Eye (tissue), 1 donor: ENCODE data around the gene ABCA13.

Experiments
- DNase-seq: peaks from one replicate; pipeline ENCODE4 v3.0.0-alpha.2; 2015

ABCA13 gene

GRCh38 chr7:48244864-48245271, 73.6 kb downstream of the ABCA13 start:
- DNase-seq: no peak

GRCh38 chr7:48245751-48246472, 74.7 kb downstream of the ABCA13 start:
- DNase-seq: no peak

DNA sequence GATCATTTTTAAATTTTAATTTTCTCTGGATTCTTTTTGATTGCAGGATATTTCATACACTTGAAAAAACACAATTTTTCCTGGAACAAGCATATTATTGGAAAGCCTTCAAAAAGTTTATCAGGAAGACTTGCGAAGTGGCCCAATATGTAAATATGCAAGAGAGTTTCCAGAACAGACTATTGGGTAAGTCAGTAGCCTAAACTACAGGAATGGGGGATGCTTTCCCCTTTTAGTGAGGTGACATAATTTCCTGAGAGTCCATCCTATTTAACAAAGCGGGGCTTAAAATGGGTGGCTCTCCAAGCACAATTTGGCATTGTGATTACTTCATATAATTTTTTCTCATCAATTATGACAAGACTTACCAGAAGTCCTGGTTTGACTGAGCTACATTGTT, 77.9 kb downstream of the ABCA13 start:
- DNase-seq: no peak

- DNase-seq: no peak
Measured at GRCh38 chr7:48250441-48250951, 79.2 kb downstream of the ABCA13 start.

DNA sequence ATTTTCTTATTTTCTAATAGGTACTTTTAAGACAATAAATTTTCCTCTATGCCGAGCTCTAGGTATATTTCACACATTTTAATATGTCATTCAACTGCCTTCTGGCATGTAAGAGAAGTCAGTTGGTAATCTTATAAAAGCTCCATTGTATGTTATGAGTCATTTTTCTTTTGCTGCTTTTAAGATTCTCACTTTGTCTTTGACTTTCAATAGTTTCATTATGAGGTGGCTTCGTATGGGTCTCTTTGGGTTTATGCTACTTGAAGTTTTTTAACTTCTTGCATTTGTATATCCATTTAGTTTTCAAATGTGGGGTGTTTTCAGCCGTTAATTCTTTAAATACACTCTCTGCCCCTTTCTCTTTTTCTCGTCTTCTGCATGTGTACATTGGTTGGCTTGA, 80.5 kb downstream of the ABCA13 start:
- DNase-seq: no peak

DNA sequence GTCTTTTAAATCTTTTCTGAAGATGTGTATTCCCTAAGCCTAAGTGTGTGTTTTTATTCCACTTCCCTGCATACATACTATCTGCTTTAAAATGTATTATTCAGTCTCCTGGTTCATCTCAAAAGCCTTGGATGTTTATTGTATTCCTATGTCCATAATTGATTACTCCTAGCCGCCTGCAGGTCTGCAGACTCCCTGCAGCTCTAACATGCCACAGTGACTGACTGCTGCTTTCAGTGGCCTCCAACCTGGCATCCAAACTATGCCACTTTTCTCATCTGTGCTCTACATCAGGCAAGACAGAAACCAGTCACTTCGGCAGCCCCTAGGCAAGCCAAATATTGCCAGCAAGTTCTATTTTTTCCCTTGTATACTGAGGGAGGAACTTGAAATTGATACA, 81.7 kb downstream of the ABCA13 start:
- DNase-seq: no peak

GRCh38 chr7:48255046-48255445, 83.8 kb downstream of the ABCA13 start:
- no peak for DNase-seq

GRCh38 chr7:48259463-48260280, 88.4 kb downstream of the ABCA13 start:
- DNase-seq: no peak

DNA sequence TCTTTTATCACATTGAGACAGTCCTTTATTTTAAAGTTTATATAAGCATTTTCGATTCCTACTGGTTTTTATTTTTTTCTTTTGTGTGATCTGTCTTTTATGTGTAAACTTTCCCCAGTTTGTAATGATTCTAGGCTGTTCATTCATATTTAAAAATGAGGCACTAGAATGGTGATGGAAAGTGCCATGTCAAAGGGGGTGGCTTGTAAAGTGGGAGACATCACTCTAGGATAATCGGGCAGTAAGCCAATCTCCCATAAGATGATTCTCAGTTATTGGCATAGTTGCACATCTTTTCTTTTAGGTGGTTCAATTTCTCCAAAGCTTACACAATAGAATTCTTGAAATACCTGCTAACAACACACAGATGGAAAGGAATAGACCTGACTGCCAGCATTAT, 90.4 kb downstream of the ABCA13 start:
- no peak for DNase-seq

- DNase-seq: no peak
Measured at GRCh38 chr7:48262606-48263310, 91.5 kb downstream of the ABCA13 start.

DNA sequence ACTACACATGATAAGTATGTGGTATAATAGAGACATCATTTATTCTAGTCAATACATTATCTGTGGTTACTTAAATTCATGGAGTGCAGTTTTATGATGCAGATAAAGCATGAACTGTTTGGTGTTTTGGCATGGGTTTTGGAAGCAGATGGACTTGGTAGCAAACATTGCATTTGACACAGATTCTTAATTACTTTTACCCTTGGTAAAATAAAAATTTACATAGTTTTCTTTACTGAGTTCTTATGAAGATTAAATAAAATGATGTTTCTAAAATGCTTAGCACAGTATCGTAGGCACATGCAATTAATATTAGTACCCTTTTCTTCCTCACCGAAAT, 92.0 kb downstream of the ABCA13 start:
- no peak for DNase-seq

GRCh38 chr7:48269066-48269465, 97.8 kb downstream of the ABCA13 start:
- no peak for DNase-seq

DNA sequence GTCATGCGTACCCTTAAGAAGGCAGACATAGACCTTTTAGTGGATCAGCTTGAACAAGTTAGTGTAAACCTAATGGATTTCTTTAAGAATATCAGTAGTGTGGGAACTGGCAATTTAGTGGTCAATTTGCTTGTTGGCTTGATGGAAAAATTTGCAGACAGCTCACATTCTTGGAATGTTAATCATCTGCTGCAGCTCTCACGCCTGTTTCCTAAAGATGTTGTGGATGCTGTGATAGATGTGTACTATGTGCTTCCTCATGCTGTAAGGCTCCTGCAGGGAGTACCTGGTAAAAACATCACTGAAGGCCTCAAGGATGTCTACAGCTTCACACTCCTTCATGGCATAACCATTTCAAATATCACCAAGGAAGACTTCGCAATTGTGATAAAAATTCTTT, 103.4 kb downstream of the ABCA13 start:
- DNase-seq: no peak

DNA sequence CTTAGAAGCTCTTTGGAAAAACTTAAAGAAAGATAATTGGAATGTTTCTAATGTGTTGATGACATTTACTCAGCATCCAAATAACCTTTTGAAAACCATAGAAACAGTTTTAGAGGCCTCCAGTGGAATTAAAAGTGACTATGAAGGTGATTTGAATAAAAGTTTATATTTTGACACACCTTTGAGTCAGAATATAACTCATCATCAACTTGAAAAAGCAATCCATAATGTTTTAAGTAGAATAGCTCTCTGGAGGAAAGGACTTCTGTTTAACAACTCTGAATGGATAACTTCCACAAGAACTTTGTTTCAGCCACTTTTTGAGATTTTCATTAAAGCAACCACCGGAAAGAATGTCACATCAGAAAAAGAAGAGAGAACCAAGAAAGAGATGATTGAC, 108.2 kb downstream of the ABCA13 start:
- no peak for DNase-seq

DNA sequence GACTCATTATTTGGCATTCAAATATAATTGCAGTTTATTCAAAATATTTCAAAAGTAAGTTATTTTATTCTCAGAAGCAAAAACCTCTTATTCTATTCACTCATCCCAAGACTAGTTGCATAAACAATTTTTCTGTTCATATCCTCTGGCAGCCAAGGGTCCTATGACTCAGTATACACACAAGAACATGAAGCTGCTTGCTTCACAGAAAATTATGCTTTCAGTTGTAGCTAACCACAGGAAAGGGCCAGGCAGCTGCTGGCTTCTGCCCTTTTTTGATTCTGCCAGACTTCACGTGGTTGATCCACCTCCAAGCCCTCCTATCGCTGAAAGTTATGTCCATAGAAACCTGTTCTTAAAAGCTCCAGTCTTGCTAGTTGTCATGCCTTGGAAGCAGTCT, 108.8 kb downstream of the ABCA13 start:
- no peak for DNase-seq

GRCh38 chr7:48285373-48285772, 114.1 kb downstream of the ABCA13 start:
- DNase-seq: no peak

- no peak for DNase-seq
Measured at GRCh38 chr7:48286836-48287235, 115.6 kb downstream of the ABCA13 start.

- DNase-seq: no peak
Measured at GRCh38 chr7:48289656-48290055, 118.4 kb downstream of the ABCA13 start.

GRCh38 chr7:48292949-48293348, 121.7 kb downstream of the ABCA13 start:
- no peak for DNase-seq

DNA sequence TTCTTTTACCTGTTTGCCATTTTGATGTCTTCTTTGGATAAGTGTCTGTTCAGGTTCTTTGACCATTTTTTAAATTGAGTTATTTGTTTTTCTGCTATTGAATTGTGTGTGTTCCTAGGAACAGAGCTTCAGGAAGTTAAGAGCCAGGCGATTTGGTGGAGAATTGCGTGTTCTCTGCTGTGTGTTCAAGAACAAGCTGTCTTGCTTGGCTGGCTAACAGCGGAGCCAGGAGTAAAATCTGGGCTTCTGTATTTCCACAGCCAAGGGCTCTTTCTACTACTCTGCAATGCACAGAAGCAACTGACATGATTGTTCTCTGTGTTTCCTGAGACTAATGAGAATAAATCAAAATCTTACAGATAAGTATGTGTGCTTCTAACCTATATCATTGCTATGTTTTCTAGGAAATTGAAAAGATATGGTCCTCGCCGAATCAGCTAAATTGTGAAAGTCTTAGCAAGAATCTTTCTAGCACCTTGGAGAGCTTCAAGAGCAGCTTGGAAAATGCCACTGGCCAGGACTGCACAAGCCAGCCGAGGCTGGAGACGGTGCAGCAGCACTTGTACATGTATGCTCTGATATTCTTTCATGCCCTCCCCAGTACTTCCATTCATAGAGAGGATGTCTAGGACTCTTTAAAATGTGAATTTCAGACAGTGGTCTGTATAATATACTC, 124.2 kb downstream of the ABCA13 start:
- no peak for DNase-seq

GRCh38 chr7:48296966-48297365, 125.7 kb downstream of the ABCA13 start:
- DNase-seq: no peak

DNA sequence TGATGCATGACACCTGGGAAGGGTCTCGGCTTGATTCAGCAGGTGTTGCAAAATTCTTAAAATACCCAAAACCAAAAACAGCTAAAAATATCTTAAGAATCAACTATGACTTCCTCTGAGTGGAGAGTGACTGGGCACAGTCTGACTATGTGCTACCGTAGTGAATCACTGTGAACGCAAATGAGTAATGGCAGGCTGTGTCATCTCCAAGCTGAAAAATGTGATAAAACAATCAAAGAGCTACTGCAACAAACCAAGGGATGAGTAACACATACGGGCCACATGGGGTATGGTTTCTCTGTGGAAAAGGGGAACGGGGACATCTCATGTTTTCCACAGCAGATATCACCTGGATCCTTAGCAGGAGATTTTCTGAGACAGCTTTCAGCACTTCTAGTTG, 127.5 kb downstream of the ABCA13 start:
- no peak for DNase-seq

- DNase-seq: peak; percentile 90
Measured at GRCh38 chr7:48299580-48300169, 128.4 kb downstream of the ABCA13 start.
